GM19043 (cell line): ENCODE data around the gene DISC1.
"Not testable (repeated sequence)": the region's sequence is repeated elsewhere in the genome, so short reads cannot be mapped to it uniquely, and the experiment has no call there.

Experiments
- ATAC-seq: cut with Tn5 transposase; IDR thresholded peaks from one replicate; pipeline ENCODE4 v1.9.1; 2021; ENCODE audit warnings: low read depth; ENCODE audit not compliant: unreplicated experiment

Gene DISC1

DNA sequence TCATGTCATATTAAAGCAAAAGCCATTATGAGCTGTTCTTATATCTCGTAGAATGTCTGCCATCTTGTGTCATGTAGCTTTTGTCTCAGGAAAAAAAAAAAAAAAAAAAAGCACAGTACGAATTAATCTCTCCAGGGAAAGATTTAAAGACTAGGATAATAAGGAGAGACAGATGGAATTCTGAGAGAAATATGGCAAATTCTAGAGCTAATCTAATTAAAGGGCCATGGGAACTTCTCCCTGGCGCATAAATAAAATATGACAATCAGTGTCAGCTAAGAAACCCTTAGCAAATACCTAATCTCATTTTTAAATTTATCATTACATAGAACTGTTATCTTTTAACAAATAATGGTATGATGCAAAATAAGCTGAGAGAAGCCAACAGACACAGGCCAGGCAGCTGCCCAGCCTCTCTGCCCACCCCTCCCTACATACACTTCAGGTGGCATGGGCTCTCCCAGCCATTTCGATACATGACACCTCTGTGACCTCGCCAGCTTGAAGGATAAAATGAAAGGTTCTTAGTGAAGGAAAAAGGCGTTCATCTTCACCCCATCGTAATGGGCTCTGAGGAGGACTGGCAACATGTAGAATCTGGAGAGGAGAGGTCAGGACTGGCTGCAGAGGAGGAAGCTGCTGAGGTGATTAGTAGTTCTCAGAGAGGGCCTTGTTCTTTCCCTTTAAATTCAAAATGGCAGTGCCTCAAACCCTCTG is 39.8 kb downstream of the DISC1 start:
- ATAC-seq = no peak

DNA sequence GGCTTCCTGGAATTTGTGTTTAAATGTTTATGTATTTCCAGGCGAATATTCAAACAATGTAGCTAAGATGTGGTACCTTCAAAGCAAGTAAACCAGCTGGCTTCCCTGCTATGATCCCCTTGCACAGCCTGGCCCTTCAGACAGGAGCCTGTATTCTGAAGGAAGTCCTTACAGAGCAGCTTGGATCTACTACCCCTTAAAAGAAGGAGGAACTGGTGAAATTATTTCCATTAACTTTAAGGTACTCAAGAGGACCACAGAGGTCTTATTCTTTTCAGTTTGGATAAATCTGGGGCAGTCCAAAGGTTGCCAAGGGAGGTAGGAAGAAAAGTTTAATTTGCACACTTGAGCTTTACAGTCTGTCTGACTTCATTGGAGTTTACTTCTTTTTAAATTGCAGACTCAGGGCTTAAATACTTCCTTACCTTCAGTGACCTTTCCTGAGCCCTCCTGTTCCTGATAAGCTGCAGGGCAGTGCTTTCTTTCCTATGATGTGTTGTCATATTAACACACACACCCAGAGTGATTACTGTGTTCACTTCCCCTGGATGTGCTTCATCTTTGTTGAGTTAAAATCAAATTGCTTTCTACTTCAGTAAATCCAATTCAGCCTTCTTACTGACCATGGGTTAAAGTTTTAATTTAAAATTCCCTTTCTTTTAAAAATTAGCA is 40.5 kb downstream of the DISC1 start:
- ATAC-seq = no peak

DNA sequence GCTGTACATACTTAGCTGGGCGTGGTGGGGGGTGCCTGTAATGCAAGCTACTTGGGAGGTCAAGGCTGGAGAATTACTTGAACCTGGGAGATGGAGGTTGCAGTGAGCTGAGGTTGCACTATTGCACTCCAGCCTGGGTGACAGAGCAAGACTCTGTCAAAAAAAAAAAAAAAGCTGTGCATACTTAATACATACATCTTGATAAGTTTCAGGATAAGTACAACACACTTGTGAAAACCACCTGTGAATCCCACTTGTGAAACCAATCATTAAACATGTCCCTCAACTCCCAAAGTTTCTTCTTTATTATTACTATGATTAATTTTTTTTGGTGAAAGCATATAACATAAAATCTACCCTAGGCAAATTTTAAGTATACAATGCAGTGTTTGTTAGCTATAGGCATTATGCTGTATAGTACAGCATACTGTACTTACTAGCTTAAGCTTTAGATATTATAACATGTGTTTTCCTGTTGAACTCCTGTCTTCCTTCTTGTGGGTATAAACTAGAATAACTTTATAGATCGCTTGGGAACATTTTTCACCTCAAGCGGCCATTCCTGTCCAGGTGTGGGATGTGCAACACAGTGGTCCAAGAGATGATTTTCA is 41.4 kb downstream of the DISC1 start:
- ATAC-seq = no peak

DNA sequence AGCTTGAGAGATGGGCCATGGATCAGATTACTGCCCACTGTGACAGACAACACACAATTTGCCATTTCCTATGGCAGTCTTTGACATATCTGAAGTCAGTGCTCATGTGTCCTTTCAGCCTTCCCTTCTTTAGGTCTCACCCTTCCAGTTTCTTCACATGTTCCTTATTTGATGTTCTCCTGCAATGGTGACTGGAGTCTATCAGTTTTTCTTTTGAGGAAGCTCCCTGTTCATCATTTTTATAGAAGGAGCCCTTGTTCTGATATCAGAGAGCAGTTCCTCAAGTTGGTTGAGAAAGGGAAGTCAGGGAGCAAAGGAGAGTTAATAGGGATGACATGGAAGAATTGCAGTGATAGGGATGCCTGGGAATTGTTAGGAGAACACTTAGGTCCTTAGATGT is 42.2 kb downstream of the DISC1 start:
- no peak for ATAC-seq

DNA sequence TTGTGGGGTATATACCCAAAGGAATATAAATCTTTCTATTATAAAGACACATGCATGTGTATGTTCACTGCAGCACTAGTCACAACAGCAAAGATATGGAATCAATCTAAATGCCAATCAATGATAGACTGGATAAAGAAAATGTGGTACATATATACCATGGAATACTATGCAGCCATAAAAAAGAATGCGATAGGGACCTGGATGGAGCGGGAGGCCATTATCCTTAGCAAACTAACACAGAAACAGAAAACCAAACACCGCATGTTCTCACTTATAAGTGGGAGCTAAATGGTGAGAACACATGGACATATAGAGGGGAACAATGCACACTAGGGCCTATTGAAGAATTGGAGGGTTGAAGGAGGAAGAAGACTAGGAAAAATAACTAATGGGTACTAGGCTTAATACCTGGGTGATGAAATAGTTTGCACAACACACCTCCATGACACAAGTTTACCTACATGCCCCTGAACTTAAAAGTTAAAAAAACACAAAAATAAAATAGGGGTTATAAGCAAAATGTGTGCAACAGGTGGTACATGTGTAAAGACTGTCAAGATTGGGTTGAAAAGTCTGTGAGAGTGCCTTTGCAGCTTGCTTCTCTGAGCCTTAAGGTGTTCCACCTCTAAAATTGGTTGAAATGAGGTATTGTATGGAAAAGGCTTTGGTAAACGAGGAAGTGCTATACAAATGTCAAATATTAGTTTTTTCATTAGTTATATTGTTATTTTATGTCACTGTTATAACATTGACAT is 43.5 kb downstream of the DISC1 start:
- not testable (repeated sequence) for ATAC-seq

DNA sequence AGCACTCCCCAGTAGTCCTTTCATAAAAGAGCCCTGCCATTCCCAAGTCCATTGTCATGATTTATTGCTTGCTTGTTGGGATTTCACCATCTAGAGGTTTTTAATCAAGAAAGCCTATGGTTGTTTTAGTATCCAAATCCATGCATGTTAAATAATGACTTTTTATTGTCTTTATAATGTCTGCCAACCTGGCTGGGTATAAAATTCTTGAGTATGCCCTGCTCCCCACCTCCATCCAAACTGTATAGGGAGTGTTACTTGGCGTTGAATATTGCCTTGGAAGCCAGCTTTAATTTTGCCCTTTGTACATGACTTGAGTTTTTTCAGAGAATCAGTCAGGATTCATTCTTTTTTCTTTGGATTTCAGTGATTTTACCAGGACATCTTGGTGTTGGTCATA is 44.2 kb downstream of the DISC1 start:
- ATAC-seq = no peak

DNA sequence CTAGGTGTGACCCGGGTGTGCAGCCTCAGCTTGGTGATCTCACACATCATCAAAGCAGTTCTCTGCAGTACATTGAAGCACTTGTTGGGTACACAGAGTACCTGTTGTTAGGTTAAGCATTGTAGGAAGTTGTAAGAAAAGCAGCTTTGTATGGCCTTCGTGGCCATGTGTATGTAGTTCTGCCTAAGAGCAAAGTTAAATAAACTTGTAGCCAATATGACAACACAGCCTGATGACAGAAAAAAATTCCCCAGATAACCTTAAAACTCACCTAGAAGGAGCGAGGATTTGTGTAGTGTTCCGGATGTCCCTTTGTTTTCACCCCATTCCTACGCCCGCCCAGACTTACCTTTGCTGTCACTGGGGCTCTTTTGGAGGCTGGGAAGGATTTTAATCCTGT is 48.0 kb downstream of the DISC1 start:
- no peak for ATAC-seq

DNA sequence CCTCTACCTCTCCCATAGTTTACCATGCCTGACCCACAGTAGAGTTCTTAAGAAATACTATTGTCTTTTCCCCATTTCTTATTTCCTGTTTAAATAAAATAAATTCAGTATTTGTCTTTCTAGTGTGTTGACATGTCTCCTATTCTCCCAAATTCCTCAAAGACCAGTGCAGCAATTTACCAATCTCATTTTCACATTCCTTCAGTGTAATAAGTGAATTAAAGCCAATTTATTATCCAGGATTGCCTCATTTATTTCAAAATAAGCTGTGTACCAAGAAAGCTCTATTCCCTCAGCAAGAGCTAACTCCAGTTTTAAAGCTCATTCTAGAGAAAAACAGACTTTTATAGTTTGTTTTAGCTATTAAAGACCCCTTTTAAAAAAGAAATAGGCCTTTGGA is 49.9 kb downstream of the DISC1 start:
- ATAC-seq = no peak

DNA sequence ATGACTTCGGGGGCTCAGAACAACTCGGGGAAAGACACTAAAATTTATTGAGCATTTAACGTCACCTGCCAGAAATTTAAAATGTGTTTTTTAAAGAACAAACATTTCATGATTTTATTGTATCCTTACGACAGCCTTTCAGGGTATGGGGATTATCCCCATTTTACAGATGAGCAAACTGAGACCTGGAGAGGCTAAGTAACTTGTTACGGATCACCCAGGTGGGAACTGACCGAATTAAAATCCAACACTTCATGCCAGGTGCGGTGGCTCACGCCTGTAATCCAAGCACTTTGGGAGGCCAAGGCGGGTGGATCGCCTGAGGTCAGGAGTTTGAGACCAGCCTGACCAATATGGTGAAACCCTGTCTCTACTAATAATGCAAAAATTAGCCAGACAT is 50.9 kb downstream of the DISC1 start:
- ATAC-seq = no peak

DNA sequence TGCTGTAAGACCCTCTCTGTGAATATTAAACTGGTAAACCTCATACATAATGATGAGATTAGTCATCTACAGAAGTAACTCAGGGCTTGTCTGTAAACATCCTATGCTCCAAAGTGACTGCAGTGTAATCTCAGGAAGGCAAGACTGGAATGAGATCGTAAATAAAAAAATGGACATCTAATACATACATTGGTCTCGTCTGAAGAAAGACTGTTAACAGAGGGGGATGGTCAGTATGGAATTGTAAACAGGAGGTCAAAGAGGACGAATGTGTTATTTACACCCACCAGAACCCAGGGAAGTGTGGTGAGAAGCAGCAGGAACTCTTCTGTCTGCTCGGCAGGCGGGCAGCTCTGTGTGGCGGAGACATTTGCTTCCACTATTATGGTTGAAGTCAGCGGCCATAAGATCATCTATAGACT is 51.4 kb downstream of the DISC1 start:
- ATAC-seq = no peak

DNA sequence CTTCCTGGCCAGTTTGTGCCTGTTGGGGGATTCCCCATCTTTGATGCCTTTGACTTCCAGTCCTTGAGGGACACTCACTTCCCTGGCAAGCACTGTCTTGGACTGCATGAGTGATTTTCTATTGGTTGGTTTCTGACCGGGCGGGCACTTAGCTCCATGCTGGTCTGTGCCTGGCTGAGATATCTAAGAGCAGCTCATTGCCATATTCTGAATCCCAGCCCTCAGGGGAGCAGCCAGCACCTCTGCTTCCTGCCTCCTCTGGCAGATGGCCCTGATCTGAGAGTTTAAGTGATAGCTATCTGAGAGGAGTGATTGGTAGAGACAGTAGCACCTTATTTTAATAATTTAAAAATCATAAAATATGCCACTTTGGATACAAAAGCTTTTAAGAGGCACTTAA is 52.5 kb downstream of the DISC1 start:
- no peak for ATAC-seq

DNA sequence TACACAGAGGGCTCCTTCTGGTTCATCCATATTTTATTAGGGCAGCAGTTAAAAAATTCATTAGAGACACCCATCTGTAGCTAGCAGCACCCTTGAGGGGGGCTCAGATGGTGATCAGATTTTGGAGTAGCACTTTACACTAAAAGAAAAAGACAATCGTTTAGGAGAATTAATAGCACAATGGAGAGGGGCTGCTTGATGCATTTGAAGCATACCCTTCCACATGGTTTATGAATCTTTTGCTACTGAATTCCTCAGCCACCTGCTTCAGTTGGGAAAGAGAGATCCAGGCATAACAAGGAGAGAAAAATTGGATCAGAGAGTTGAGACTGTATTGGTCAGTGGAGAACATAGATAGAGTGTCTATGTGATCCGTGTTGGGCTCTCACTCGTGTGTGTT is 54.4 kb downstream of the DISC1 start:
- no peak for ATAC-seq

DNA sequence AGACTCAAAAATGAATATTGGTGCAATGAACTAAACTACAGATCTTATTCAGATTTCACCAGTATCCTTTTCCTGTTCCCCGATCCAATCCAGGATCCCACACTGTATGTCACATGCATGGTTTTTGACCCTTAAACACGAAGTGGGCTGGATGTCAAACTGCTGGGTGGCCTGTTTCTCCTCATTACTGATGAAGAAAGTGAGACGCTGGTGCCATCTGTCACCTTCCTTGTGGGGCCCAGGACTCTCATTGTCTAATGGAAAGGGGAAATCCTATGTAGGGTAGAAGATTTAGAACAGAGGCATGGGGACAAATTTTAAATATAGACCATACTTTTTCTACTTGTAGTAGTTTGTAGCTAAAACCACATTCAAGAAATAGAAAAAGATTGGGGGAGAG is 56.2 kb downstream of the DISC1 start:
- no peak for ATAC-seq

DNA sequence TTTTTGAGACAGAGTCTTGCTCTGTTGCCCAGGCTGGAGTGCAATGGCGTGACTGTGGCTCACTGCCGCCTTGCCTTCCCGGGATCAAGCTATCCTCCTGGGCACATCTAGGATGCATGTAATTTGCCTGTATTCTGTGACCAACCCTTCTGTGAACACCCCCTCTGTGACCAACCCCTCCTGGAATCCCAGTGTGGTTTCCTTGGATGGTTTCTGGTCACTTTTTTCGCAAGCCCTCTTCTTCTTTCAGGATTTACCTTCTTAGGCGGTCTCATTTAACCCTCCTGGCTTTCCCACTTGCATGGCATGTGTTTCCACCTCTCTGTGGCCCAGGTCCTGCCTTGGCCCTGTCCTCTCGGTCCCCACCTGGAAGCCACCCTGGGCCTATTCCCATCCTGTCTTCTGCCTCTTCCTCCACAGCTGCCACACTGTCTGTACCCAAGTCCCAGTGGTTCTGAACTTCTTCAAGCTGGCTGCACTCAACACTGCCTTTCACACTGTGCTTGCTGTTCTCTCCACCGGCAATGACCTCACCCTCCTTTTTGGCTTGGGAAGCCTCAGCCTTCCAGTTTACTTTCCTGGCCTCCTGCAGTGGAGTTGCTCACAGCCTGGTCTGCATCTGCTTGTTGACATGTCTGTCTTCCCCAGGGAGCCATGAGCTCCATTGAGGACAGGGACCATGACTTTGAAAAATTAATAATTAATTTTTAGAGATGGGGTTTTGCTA is 57.0 kb downstream of the DISC1 start:
- no peak for ATAC-seq

DNA sequence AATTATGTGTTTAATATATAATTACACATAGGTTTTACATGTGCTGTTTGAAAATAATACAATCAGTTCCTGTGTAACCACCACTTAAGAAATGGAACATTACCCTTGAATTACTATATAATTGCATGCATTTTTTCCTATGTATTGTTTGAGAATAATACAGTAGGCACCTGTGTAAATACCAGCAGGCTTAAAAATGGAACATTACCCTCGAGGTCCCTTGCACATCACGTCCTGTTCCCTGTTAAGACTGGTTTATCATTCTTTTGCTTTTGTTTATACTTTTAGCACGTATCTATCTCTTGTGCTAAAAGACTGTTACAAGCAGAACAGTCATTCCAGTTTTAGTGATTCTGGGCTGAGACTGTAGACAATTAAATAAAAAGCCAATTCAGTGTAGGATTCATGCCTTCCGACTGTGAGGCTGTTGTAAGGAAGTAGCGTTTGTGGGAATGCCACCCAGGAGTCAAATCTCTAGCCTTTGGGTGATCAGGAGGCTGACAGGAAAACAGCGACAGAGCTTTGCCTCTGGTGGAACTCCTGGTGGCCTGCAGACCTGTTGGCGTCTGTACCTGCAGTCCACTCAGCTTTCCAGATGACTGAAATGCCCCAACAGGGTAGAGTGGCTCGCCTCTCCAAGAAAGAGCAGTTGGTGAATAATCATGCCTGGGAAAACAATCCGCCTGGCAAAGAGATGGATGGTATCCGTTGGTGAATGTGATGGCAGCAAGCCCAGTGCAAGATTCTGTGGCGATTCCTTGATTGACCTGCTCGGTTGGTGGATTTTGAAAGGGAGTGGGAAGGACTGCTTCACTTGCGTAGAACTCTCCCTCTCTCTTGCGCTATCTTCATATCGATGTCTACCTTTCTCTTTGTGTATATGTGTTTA is 58.0 kb downstream of the DISC1 start:
- no peak for ATAC-seq

DNA sequence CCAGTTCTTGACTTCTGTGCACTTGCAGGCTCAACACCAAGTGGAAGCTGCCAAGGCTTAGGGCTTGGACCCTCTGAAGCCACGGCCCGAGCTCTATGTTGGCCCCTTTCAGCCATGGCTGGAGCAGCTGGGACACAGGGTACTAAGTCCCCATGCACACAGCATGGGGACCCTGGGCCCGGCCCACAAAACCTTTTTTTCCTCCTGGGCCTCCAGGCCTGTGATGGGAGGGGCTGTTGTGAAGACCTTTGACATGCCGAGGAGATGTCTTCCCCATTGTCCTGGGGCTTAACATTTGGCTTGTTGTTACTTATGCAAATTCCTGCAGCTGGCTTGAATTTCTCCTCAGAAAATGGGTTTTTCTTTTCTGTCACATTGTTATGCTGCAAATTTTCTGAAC is 59.8 kb downstream of the DISC1 start:
- no peak for ATAC-seq

DNA sequence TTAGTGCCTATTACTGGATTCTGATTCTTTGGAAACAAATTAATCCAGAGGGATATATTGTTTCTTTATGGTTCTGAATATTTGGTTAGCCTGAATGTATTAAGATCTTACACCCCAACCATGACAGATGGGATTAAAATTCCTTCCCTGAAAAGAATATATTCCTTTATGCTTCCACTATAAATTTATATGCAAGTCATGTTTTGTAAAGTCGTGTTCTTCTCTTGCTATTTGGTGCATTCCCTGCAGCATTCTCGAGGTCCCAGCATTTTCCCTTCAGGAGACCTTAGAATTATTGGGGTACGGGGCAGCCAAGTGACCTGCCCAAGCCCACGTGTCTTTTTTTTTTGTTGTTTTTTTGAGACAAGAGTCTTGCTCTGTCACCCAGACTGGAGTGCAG is 62.4 kb downstream of the DISC1 start:
- no peak for ATAC-seq

DNA sequence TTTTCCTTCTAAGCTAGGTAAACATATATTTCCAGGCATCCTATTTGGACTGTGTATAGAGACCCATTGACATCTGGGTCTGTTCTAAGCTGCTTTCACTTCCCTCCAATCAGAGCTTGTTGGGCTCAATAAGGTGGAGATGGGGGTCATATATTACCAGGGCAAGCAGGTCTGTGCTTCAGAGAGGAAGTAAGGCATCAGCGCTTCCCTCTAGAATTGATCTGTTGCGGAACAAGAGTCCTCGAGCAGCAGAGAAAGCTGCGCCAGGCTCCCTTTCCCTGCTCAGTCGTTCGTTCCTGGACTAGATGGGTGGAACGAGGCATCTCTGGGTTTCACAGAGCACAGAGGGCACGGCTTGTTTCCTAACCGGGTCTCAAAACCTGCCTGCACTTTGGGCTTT is 63.5 kb downstream of the DISC1 start:
- no peak for ATAC-seq

DNA sequence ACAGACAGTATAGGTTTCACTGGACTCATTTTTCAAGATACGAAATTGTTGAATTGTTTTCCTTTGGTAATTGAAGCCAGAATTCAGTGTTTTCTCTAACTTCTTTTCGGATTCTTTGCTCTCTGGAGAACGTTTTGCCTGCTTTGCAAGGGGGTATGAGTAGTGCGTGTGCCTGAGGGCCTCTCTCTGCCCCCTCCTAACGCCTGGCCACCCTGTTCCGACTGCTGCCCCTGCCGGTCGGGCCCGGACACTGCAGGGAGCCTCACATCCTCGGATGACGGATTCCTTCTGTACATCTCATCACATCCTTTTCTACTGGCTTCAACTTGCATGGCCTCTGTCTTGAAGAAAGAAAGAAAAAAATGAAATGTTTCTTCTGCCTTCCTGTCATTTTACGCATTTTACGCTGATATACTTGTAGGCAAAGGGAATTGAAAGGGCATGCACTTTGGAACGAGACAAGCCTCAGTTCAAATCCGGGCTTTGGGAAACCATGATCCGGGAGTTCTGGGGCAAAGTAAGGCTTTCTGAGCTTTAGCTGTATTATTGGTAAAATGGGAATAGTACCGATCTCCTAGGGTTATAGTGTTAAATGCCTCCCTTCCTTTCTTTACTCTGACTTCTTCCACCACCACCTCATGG is 65.1 kb downstream of the DISC1 start:
- no peak for ATAC-seq
